PC-9 (cell line): ENCODE results near the gene VAT1L. TPM values are rescaled to one million over a fixed set of nuclear protein-coding genes. Genes with fewer than 3 reads are reported as not detected.

Source experiments
- BruUV-seq: library from RNA; stranded (reverse); fragments of 400-500 nt; replicated peaks from 2 replicates; lab custom pipeline; 2021; lab: Mats Ljungman, UMichigan
- CTCF ChIA-PET: fragments of 300-600 bp; sonication (Branson Sonifier 250); formaldehyde crosslinking; loops from one replicate; lab custom pipeline; 2022; ENCODE audit warnings: antibody characterized with exemption; lab: Charles Lee
- POLR2A ChIA-PET: fragments of 300-600 bp; sonication (Branson Sonifier 250); formaldehyde crosslinking; loops from one replicate; lab custom pipeline; 2022; ENCODE audit warnings: antibody characterized with exemption; ENCODE audit not compliant: unreplicated experiment; lab: Charles Lee
- DNase-seq, 2 experiments: peaks; one replicate each; pipeline versions ENCODE4 v3.0.0 to v3.0.0-alpha.2; 2015 to 2022; ENCODE audit warnings: mixed read lengths in 1 of 2
- H2AFZ ChIP-seq: fragments of 200-600 bp; sonication (generic); 2 replicates; pipeline ENCODE4 v1.8.1; 2017; ENCODE audit warnings: antibody characterized with exemption
- H3F3A ChIP-seq: fragments of 200-600 bp; sonication (generic); 2 replicates; pipeline ENCODE4 v1.8.1; 2017; ENCODE audit warnings: antibody characterized with exemption, mild to moderate bottlenecking, low read depth; ENCODE audit not compliant: insufficient read depth
- H3K27ac ChIP-seq: fragments of 200-600 bp; sonication (generic); 2 replicates; pipeline ENCODE4 v1.6.1; 2016; ENCODE audit warnings: mixed run types
- H3K27me3 ChIP-seq: fragments of 200-600 bp; sonication (generic); 2 replicates; pipeline ENCODE4 v1.6.1; 2016; ENCODE audit warnings: low read depth, mixed run types; ENCODE audit not compliant: insufficient read depth
- H3K36me3 ChIP-seq: fragments of 200-600 bp; sonication (generic); 2 replicates; pipeline ENCODE4 v1.6.1; 2016; ENCODE audit warnings: low read depth, mixed run types
- H3K4me1 ChIP-seq: fragments of 200-600 bp; sonication (generic); replicated peaks from 2 replicates; pipeline ENCODE4 v1.6.1; 2016; ENCODE audit warnings: mixed run types; ENCODE audit not compliant: insufficient read depth
- H3K4me2 ChIP-seq: fragments of 200-600 bp; sonication (generic); 2 replicates; pipeline ENCODE4 v1.6.1; 2017; ENCODE audit warnings: mixed run types
- H3K4me3 ChIP-seq: fragments of 200-600 bp; sonication (generic); 2 replicates; pipeline ENCODE4 v1.6.1; 2016; ENCODE audit warnings: mixed run types
- H3K79me2 ChIP-seq: fragments of 200-600 bp; sonication (generic); 2 replicates; pipeline ENCODE4 v1.6.1; 2017; ENCODE audit warnings: low read depth, mixed run types
- H3K9me2 ChIP-seq: fragments of 200-600 bp; sonication (generic); 2 replicates; pipeline ENCODE4 v1.8.1; 2017; ENCODE audit warnings: mild to moderate bottlenecking; ENCODE audit not compliant: insufficient read depth
- H3K9me3 ChIP-seq: fragments of 200-600 bp; sonication (generic); 2 replicates; pipeline ENCODE4 v1.8.1; 2016; ENCODE audit warnings: low read depth; ENCODE audit not compliant: insufficient read depth
- H4K20me1 ChIP-seq: fragments of 200-600 bp; sonication (generic); 2 replicates; pipeline ENCODE4 v1.8.1; 2017; ENCODE audit not compliant: insufficient read depth
- CTCF ChIP-seq: fragments of 200-600 bp; sonication (generic); conservative IDR thresholded peaks from 2 replicates; pipeline ENCODE4 v1.6.1; 2017; ENCODE audit warnings: mixed run types, antibody characterized with exemption, mild to moderate bottlenecking, moderate library complexity
- EZH2 ChIP-seq: fragments of 200-600 bp; sonication (generic); IDR thresholded peaks from 2 replicates; pipeline ENCODE4 v1.8.0; 2017; ENCODE audit warnings: antibody characterized with exemption, low read depth
- intact Hi-C: fragments of 100-400 bp; cut with micrococcal nuclease; formaldehyde crosslinking; loops from one replicate; pipeline ENCODE4 v1.10.0; 2022; ENCODE audit not compliant: unreplicated experiment
- total RNA-seq: library from RNA; stranded (reverse); gene quantifications from 2 replicates; pipeline ENCODE4 v1.2.3, GENCODE V29; 2021

VAT1L gene
- total RNA-seq, 1 experiment from 2014 or later, result not detected

- no peak overlapping the region for H3K4me3 ChIP-seq
- no peaks in the 10 kb centered on the region; the same call in 1 of the 2 replicates for H3K9me2 ChIP-seq
- DNase-seq, result no peak
- TF ChIP-seq CTCF (no peak), EZH2 (no peak)
- no peaks in the 10 kb centered on the region for H3K36me3 ChIP-seq
- BruUV-seq, result no TSS peak
- H4K20me1 ChIP-seq, result no peaks in the 10 kb centered on the region
- intact Hi-C loops, result no loop called here
- H2AFZ ChIP-seq, result no peak overlapping the region
- H3K27me3 ChIP-seq, result peaks cover 18% of the 10 kb centered on the region; the same call in 1 of the 2 replicates
- ChIA-PET POLR2A (no interaction called here), CTCF (no interaction called here)
- no peaks in the 10 kb centered on the region for H3F3A ChIP-seq
- no peak overlapping the region for H3K27ac ChIP-seq
- no peaks in the 10 kb centered on the region for H3K9me3 ChIP-seq
- no peaks in the 10 kb centered on the region for H3K79me2 ChIP-seq
- no peaks in the 10 kb centered on the region for H3K4me1 ChIP-seq
- no peak overlapping the region for H3K4me2 ChIP-seq
Measured at GRCh38 chr16:77749415-77749814, 38.9 kb upstream of the VAT1L start.

GRCh38 chr16:77758046-77758445 is 30.3 kb upstream of the VAT1L start:
- no peak for DNase-seq
- Histone ChIP-seq H3K36me3 (no peaks in the 10 kb centered on the region), H3K27me3 (no peaks in the 10 kb centered on the region; the same call in 1 of the 2 replicates), H3K27ac (no peak overlapping the region), H3K4me2 (no peak overlapping the region), H3K4me3 (no peak overlapping the region), H3K9me2 (no peaks in the 10 kb centered on the region), H3K9me3 (no peaks in the 10 kb centered on the region), H3F3A (no peaks in the 10 kb centered on the region), H4K20me1 (no peaks in the 10 kb centered on the region), H2AFZ (no peak overlapping the region), H3K79me2 (no peaks in the 10 kb centered on the region), H3K4me1 (no peaks in the 10 kb centered on the region)
- ChIA-PET CTCF (no interaction called here), POLR2A (no interaction called here)
- TF ChIP-seq EZH2 (no peak), CTCF (no peak)
- BruUV-seq, result no TSS peak
- intact Hi-C loops, result no loop called here

GRCh38 chr16:77758508-77758907 is 29.9 kb upstream of the VAT1L start:
- no peaks in the 10 kb centered on the region for H3K9me2 ChIP-seq
- no peak for DNase-seq
- ChIA-PET POLR2A (no interaction called here), CTCF (no interaction called here)
- H3K4me1 ChIP-seq, result no peaks in the 10 kb centered on the region
- no peak overlapping the region for H3K4me3 ChIP-seq
- no TSS peak for BruUV-seq
- no peaks in the 10 kb centered on the region for H4K20me1 ChIP-seq
- no peaks in the 10 kb centered on the region for H3K36me3 ChIP-seq
- H3F3A ChIP-seq, result no peaks in the 10 kb centered on the region
- H3K27me3 ChIP-seq, result no peaks in the 10 kb centered on the region; the same call in 1 of the 2 replicates
- no peak overlapping the region for H3K27ac ChIP-seq
- TF ChIP-seq CTCF, result no peak
- no peak for TF ChIP-seq EZH2
- no peak overlapping the region for H3K4me2 ChIP-seq
- H3K79me2 ChIP-seq, result no peaks in the 10 kb centered on the region
- intact Hi-C loops, result no loop called here
- no peaks in the 10 kb centered on the region for H3K9me3 ChIP-seq
- H2AFZ ChIP-seq, result no peak overlapping the region
